AG04450 (cell line): ENCODE results near the gene IDUA. TPM values are rescaled to one million over a fixed set of nuclear protein-coding genes. Genes with fewer than 3 reads are reported as not detected.

Experiments
- CTCF ChIA-PET: fragments of 300-600, 350-600 bp; formaldehyde crosslinking; extraction: SDS; loops from one replicate; lab custom pipeline; 2022; ENCODE audit warnings: antibody characterized with exemption, inconsistent platforms; lab: Charles Lee
- POLR2A ChIA-PET: fragments of 350-600 bp; formaldehyde crosslinking; extraction: SDS; loops from one replicate; lab custom pipeline; 2021; ENCODE audit warnings: antibody characterized with exemption, inconsistent platforms; lab: Yijun Ruan, JAX
- DNase-seq: peaks from one replicate; pipeline ENCODE4 v3.0.0-alpha.2; 2011; ENCODE audit warnings: low read depth, low spot score
- H3K27ac ChIP-seq: one replicate; pipeline ENCODE4 v1.5.1; 2012; ENCODE audit warnings: low read depth, low read length, control low read depth
- H3K27me3 ChIP-seq: one replicate; pipeline ENCODE4 v1.6.0; 2012; ENCODE audit warnings: low read length; ENCODE audit not compliant: control insufficient read depth, insufficient read depth
- H3K4me3 ChIP-seq: 2 replicates; pipeline ENCODE4 v1.5.1; 2011; ENCODE audit warnings: mild to moderate bottlenecking, low read depth, low read length, control low read depth
- H3K9me3 ChIP-seq: 2 replicates; pipeline ENCODE4 v1.5.1; 2012; ENCODE audit warnings: low read length; ENCODE audit not compliant: control insufficient read depth, insufficient read depth
- CTCF ChIP-seq: IDR thresholded peaks from 2 replicates; pipeline ENCODE4 v1.5.1; 2011; ENCODE audit warnings: low read depth, low read length, control low read depth, inconsistent platforms
- polyA plus RNA-seq: library from polyadenylated mRNA; depleted of rRNA; stranded (reverse); fragments of >200 nt; gene quantifications from 2 replicates; pipeline ENCODE4 v1.2.3, GENCODE V29; 2011

The IDUA gene
- polyA plus RNA-seq, 1 experiment = 3.9 TPM

- no peak for DNase-seq
- no peak overlapping the region for H3K4me3 ChIP-seq
- H3K27ac ChIP-seq = no peak overlapping the region
- TF ChIP-seq CTCF = no peak
- peaks cover 3% of the 10 kb centered on the region; the same call in 1 of the 2 replicates for H3K9me3 ChIP-seq
- CTCF ChIA-PET = no interaction called here
- POLR2A ChIA-PET = no interaction called here
- no peaks in the 10 kb centered on the region for H3K27me3 ChIP-seq
Measured at GRCh38 chr4:1023895-1024740, 37.3 kb downstream of the IDUA start.

- Histone ChIP-seq H3K4me3 (no peak overlapping the region), H3K27me3 (no peaks in the 10 kb centered on the region), H3K27ac (no peak overlapping the region), H3K9me3 (peaks cover 3% of the 10 kb centered on the region; the same call in 1 of the 2 replicates)
- no peak for DNase-seq
- no peak for TF ChIP-seq CTCF
- ChIA-PET CTCF (no interaction called here), POLR2A (no interaction called here)
Measured at GRCh38 chr4:1024882-1025545, 38.2 kb downstream of the IDUA start.

GRCh38 chr4:1026115-1026514 lies 39.3 kb downstream of the IDUA start:
- ChIA-PET POLR2A (no interaction called here), CTCF (no interaction called here)
- no peak for DNase-seq
- Histone ChIP-seq H3K9me3 (peaks cover 3% of the 10 kb centered on the region; the same call in 1 of the 2 replicates), H3K27me3 (no peaks in the 10 kb centered on the region), H3K4me3 (no peak overlapping the region), H3K27ac (no peak overlapping the region)
- TF ChIP-seq CTCF = no peak

DNA sequence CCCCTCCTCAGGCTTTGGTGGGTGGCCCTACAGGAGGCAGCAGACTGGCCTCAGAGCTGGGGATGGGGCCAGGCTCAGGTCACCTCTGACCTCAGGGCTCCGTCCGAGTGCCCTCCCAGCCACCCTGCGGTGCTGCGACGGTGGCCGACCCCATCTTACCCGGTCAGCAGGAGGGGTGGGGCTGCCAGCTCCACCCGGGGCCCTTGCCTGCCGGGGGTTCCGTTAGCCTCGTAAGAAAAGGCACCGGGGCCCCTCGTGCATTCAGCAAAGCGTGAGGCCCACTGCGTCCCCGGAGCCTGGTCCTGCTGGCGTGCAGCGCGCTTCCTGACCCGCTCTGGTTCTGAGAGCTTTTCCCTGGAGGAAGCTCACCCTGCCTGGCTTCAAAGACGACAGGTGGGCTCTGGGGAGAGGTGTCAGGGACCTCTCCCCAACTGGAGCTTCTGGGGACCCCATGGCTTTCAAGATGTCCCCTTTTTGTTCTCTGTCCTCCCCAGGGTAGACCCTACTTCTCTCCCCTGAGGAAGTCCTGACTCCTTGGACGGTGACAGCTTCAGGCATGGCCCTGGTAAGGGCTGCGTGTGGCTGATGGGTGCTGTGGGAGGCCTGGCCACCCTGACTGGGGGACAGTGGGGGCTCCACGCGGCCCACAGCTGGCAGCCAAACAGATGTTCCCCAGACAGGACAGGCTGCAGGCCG lies 40.5 kb downstream of the IDUA start:
- no peak for DNase-seq
- POLR2A ChIA-PET = no interaction called here
- no peaks in the 10 kb centered on the region for H3K27me3 ChIP-seq
- TF ChIP-seq CTCF = no peak
- CTCF ChIA-PET = no interaction called here
- H3K4me3 ChIP-seq = no peak overlapping the region
- peaks cover 3% of the 10 kb centered on the region; the same call in 1 of the 2 replicates for H3K9me3 ChIP-seq
- no peak overlapping the region for H3K27ac ChIP-seq
